Fibroblast of lung (primary cell): ENCODE measurements around the gene ZNF507. TPM values are rescaled to one million over a fixed set of nuclear protein-coding genes. Genes with fewer than 3 reads are reported as not detected.

Experiments used
- DNase-seq, 2 donors: peaks; one replicate each; pipeline versions ENCODE4 v3.0.0 to v3.0.0-alpha.2; 2010; ENCODE audit warnings: low read depth in 2 of 2
- H2AFZ ChIP-seq: 2 replicates; pipeline ENCODE4 v1.5.1; 2012; ENCODE audit warnings: low read length, control low read depth, inconsistent platforms
- H3K27ac ChIP-seq: 2 replicates; pipeline ENCODE4 v1.5.1; 2011; ENCODE audit warnings: low read length, control low read depth; ENCODE audit not compliant: insufficient read depth
- H3K27me3 ChIP-seq: 2 replicates; pipeline ENCODE4 v1.5.1; 2011; ENCODE audit warnings: mild to moderate bottlenecking, low read length; ENCODE audit not compliant: control insufficient read depth, insufficient read depth
- H3K36me3 ChIP-seq: 2 replicates; pipeline ENCODE4 v1.5.1; 2011; ENCODE audit warnings: low read length; ENCODE audit not compliant: control insufficient read depth, insufficient read depth
- H3K4me1 ChIP-seq: 2 replicates; pipeline ENCODE4 v1.5.1; 2011; ENCODE audit warnings: low read length; ENCODE audit not compliant: control insufficient read depth, insufficient read depth; ENCODE audit errors: extremely low read depth
- H3K4me2 ChIP-seq: 2 replicates; pipeline ENCODE4 v1.5.1; 2011; ENCODE audit warnings: low read length, control low read depth; ENCODE audit not compliant: insufficient read depth; ENCODE audit errors: extremely low read depth
- H3K4me3 ChIP-seq, 4 experiments: fragments of 200-600 bp in 1 of 4; sonication (generic) in 1 of 4; replicated peaks in 1 of 4; 2 replicates each; pipeline ENCODE4 v1.5.1; 2011 to 2016; ENCODE audit warnings: low read length in 4 of 4, low read depth in 3 of 4, mild to moderate bottlenecking in 3 of 4, control low read depth in 2 of 4, inconsistent platforms in 1 of 4, mixed read lengths in 1 of 4; ENCODE audit not compliant: insufficient read depth in 1 of 4; ENCODE audit errors: control extremely low read depth in 1 of 4
- H3K79me2 ChIP-seq: 2 replicates; pipeline ENCODE4 v1.5.1; 2012; ENCODE audit warnings: mild to moderate bottlenecking, low read length, inconsistent platforms; ENCODE audit not compliant: control insufficient read depth, insufficient read depth
- H3K9ac ChIP-seq: 2 replicates; pipeline ENCODE4 v1.5.1; 2011; ENCODE audit warnings: mild to moderate bottlenecking, low read length, control low read depth; ENCODE audit not compliant: insufficient read depth
- H3K9me3 ChIP-seq: 2 replicates; pipeline ENCODE4 v1.5.1; 2012; ENCODE audit warnings: low read depth, low read length; ENCODE audit not compliant: control insufficient read depth, insufficient read depth
- H4K20me1 ChIP-seq: 2 replicates; pipeline ENCODE4 v1.5.1; 2011; ENCODE audit warnings: low read length; ENCODE audit not compliant: control insufficient read depth, insufficient read depth; ENCODE audit errors: extremely low read depth
- CTCF ChIP-seq, 2 donors: IDR thresholded peaks in 1 of 2; conservative IDR thresholded peaks in 1 of 2; 1 replicate in 1 of 2; 2 replicates in 1 of 2; pipeline ENCODE4 v1.5.1; 2011 to 2012; ENCODE audit warnings: low read length in 2 of 2, control low read depth in 1 of 2, inconsistent platforms in 1 of 2, low read depth in 1 of 2, mild to moderate bottlenecking in 1 of 2
- EZH2 ChIP-seq: IDR thresholded peaks from 2 replicates; pipeline ENCODE4 v1.5.1; 2012; ENCODE audit warnings: low read length, control low read depth, mild to moderate bottlenecking; ENCODE audit errors: missing control alignments
- polyA plus RNA-seq, 2 donors: library from polyadenylated mRNA; depleted of rRNA in 1 of 2; stranded (reverse) in 1 of 2; unstranded in 1 of 2; fragments of >200 nt; gene quantifications; 2 replicates each; pipeline ENCODE4 v1.2.1, GENCODE V29; 2011 to 2012; ENCODE audit warnings: missing spikeins in 1 of 2
- total RNA-seq: library from RNA; depleted of rRNA; stranded (reverse); fragments of >200 nt; gene quantifications from 2 replicates; pipeline ENCODE4 v1.2.1, GENCODE V29; 2014

ZNF507 gene
- total and polyA plus RNA-seq, 2 donors (not counting 1 experiment from before 2014, with no cell fraction given) = 12.1 to 17.8 TPM

GRCh38 chr19:32363175-32363574 lies 17.8 kb downstream of the ZNF507 start:
- TF ChIP-seq CTCF (conservative IDR thresholded peaks at IDR 0.05 in 1 of 2, IDR thresholded peaks at IDR 0.05 in 1 of 2; ENCODE audit: low read depth in 1 of 2, low read length in 2 of 2) = no peak
- TF ChIP-seq EZH2 = no peak
- Histone ChIP-seq H3K36me3 (peaks cover 2% of the 10 kb centered on the region), H3K27me3 (no peaks in the 10 kb centered on the region), H3K9me3 (no peaks in the 10 kb centered on the region), H3K27ac (no peak overlapping the region), H4K20me1 (no peaks in the 10 kb centered on the region), H3K4me3 (no peak overlapping the region), H3K4me2 (no peak overlapping the region), H3K79me2 (peaks cover 21% of the 10 kb centered on the region), H3K9ac (no peak overlapping the region), H3K4me1 (no peaks in the 10 kb centered on the region), H2AFZ (no peak overlapping the region)
- DNase-seq = peak in 1 of 2 donors; percentile 60

GRCh38 chr19:32363632-32364031 lies 18.2 kb downstream of the ZNF507 start:
- H2AFZ ChIP-seq = no peak overlapping the region
- no peak overlapping the region for H3K4me2 ChIP-seq
- no peak overlapping the region for H3K27ac ChIP-seq
- H3K27me3 ChIP-seq = no peaks in the 10 kb centered on the region
- H3K4me1 ChIP-seq = no peaks in the 10 kb centered on the region
- no peak for TF ChIP-seq CTCF (conservative IDR thresholded peaks at IDR 0.05 in 1 of 2, IDR thresholded peaks at IDR 0.05 in 1 of 2; ENCODE audit: low read depth in 1 of 2, low read length in 2 of 2)
- no peak for TF ChIP-seq EZH2
- no peak overlapping the region for H3K9ac ChIP-seq
- no peaks in the 10 kb centered on the region for H4K20me1 ChIP-seq
- H3K79me2 ChIP-seq = peaks cover 21% of the 10 kb centered on the region
- peaks cover 2% of the 10 kb centered on the region for H3K36me3 ChIP-seq
- no peaks in the 10 kb centered on the region for H3K9me3 ChIP-seq
- no peak for DNase-seq
- no peak overlapping the region for H3K4me3 ChIP-seq

- TF ChIP-seq EZH2 = no peak
- no peak for TF ChIP-seq CTCF (conservative IDR thresholded peaks at IDR 0.05 in 1 of 2, IDR thresholded peaks at IDR 0.05 in 1 of 2; ENCODE audit: low read depth in 1 of 2, low read length in 2 of 2)
- Histone ChIP-seq H2AFZ (no peak overlapping the region), H3K79me2 (peaks cover 23% of the 10 kb centered on the region), H3K4me2 (no peak overlapping the region), H3K9ac (no peak overlapping the region), H3K9me3 (no peaks in the 10 kb centered on the region), H4K20me1 (no peaks in the 10 kb centered on the region), H3K36me3 (peaks cover 2% of the 10 kb centered on the region), H3K27me3 (no peaks in the 10 kb centered on the region), H3K4me3 (no peak overlapping the region), H3K4me1 (no peaks in the 10 kb centered on the region), H3K27ac (no peak overlapping the region)
- DNase-seq = no peak
These were observed 18.6 kb downstream of the ZNF507 start for GRCh38 chr19:32364040-32364439.
